Measurements from ENCODE around the gene SBSN.

DNA sequence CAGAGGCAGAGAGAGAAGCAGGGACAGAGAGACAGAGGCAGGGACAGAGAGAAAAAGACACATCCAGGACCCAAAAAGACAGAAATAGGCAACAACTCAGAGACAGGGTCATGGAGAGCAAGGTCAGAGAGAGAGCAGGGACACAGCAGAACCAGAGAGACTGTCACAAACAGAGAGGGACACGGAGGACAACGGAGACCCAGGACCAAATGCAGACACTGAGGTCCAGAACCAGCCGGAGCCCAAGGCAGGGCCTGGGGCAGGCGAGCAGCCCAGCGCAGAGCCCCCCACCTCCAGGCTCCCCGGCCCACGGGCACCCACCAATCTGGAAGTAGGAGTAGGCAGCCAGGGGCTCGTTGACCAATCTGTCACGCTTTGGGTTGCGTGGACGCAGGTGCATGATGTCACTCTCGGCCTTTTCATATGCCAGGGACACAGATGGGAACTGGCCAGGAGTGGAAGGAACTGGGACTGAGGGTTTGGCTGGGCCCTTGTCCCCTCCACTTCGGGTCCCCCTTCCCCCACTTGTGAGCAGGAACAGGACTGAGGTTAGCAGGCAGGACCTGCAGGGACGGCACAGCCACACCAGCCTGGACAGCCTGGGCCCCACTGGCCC lies 25.4 kb upstream of the SBSN start:
- TF ChIP-seq, protein P1, sequence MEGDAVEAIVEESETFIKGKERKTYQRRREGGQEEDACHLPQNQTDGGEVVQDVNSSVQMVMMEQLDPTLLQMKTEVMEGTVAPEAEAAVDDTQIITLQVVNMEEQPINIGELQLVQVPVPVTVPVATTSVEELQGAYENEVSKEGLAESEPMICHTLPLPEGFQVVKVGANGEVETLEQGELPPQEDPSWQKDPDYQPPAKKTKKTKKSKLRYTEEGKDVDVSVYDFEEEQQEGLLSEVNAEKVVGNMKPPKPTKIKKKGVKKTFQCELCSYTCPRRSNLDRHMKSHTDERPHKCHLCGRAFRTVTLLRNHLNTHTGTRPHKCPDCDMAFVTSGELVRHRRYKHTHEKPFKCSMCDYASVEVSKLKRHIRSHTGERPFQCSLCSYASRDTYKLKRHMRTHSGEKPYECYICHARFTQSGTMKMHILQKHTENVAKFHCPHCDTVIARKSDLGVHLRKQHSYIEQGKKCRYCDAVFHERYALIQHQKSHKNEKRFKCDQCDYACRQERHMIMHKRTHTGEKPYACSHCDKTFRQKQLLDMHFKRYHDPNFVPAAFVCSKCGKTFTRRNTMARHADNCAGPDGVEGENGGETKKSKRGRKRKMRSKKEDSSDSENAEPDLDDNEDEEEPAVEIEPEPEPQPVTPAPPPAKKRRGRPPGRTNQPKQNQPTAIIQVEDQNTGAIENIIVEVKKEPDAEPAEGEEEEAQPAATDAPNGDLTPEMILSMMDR (conservative IDR thresholded peaks at IDR 0.05; ENCODE audit: low read length) = no peak
- no peak for TF ChIP-seq EZH2phosphoT487 (IDR thresholded peaks at IDR 0.05; ENCODE audit: borderline replicate concordance, low read depth, low read length)
